T-helper 2 cell treated with Interferon-gamma antibody and Interleukin-4, amounts not matched to agents 5 μg/mL and 100 μg/mL, for 36 hours (primary cell): ENCODE results near the gene XPNPEP1.

Source experiments
- DNase-seq: peaks from one replicate; pipeline ENCODE4 v3.0.0; 2021; ENCODE audit warnings: low spot score
- H3K27ac Mint-ChIP-seq: one replicate; pipeline ENCODE4 v1.8.0; 2021; ENCODE audit warnings: mild to moderate bottlenecking, mixed read lengths
- H3K27me3 Mint-ChIP-seq: one replicate; pipeline ENCODE4 v1.8.0; 2021; ENCODE audit warnings: low read depth, mixed read lengths
- H3K36me3 Mint-ChIP-seq: one replicate; pipeline ENCODE4 v1.8.0; 2021; ENCODE audit warnings: low read depth, mixed read lengths
- H3K4me1 Mint-ChIP-seq: one replicate; pipeline ENCODE4 v1.8.0; 2021; ENCODE audit warnings: low read depth, mixed read lengths
- H3K4me3 Mint-ChIP-seq: one replicate; pipeline ENCODE4 v1.8.0; 2022; ENCODE audit warnings: mild to moderate bottlenecking, moderate library complexity, mixed read lengths
- H3K9me3 Mint-ChIP-seq: one replicate; pipeline ENCODE4 v1.8.0; 2021; ENCODE audit warnings: mixed read lengths

The XPNPEP1 gene

DNA sequence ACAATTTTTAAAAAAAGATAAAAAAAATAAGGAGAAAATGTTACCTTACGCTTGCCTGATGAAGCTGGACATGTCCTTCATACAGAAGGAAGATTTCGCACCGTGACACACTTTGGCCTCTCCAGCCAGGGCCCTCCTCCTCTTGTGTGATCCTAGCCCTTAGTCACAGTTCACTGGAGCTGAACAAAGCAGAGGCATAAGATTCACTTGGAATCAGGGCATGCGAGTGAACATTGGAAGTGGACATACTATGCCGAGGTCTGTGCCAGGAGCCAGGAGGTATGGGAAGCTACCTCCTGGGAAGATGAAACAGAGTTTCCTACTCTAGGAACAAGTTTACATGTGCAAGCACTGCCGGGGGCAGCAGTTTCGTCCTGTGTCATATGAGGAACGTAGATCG, 91.5 kb downstream of the XPNPEP1 start:
- H3K4me1 Mint-ChIP-seq: no peaks in the 10 kb centered on the region
- no peak overlapping the region for H3K27ac Mint-ChIP-seq
- DNase-seq: no peak
- no peak overlapping the region for H3K4me3 Mint-ChIP-seq
- H3K27me3 Mint-ChIP-seq: peaks cover 5% of the 10 kb centered on the region
- peaks cover 4% of the 10 kb centered on the region for H3K9me3 Mint-ChIP-seq
- no peaks in the 10 kb centered on the region for H3K36me3 Mint-ChIP-seq

DNA sequence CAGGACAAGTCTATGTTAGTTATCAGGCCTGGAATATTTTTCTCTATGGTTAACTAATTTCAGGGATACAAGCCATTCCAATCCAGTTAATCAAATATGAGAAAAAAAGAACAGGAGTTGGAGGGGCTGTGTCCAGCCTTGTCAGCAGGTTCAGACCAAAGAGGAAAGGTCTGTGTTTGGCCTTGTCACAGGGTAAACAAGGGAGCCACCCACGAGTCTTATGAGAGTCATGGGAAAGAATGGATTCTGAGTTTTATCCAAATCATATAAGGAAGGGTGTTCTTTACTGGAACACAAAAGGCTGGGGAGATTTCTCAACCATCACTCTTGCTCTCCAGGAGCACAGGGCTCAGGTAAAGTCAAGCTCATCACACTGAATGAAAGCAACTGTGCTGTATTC, 99.1 kb downstream of the XPNPEP1 start:
- no peak for DNase-seq
- H3K4me1 Mint-ChIP-seq: no peaks in the 10 kb centered on the region
- no peak overlapping the region for H3K4me3 Mint-ChIP-seq
- no peaks in the 10 kb centered on the region for H3K27me3 Mint-ChIP-seq
- H3K9me3 Mint-ChIP-seq: no peaks in the 10 kb centered on the region
- no peaks in the 10 kb centered on the region for H3K36me3 Mint-ChIP-seq
- no peak overlapping the region for H3K27ac Mint-ChIP-seq

GRCh38 chr10:109823196-109823595, 100.1 kb downstream of the XPNPEP1 start:
- no peaks in the 10 kb centered on the region for H3K9me3 Mint-ChIP-seq
- H3K36me3 Mint-ChIP-seq: no peaks in the 10 kb centered on the region
- no peak overlapping the region for H3K4me3 Mint-ChIP-seq
- H3K27ac Mint-ChIP-seq: no peak overlapping the region
- H3K27me3 Mint-ChIP-seq: no peaks in the 10 kb centered on the region
- no peaks in the 10 kb centered on the region for H3K4me1 Mint-ChIP-seq
- no peak for DNase-seq

GRCh38 chr10:109821672-109822071, 101.6 kb downstream of the XPNPEP1 start:
- DNase-seq: no peak
- Mint-ChIP-seq H3K36me3 (no peaks in the 10 kb centered on the region), H3K4me1 (no peaks in the 10 kb centered on the region), H3K27me3 (no peaks in the 10 kb centered on the region), H3K9me3 (no peaks in the 10 kb centered on the region), H3K27ac (no peak overlapping the region), H3K4me3 (no peak overlapping the region)

DNA sequence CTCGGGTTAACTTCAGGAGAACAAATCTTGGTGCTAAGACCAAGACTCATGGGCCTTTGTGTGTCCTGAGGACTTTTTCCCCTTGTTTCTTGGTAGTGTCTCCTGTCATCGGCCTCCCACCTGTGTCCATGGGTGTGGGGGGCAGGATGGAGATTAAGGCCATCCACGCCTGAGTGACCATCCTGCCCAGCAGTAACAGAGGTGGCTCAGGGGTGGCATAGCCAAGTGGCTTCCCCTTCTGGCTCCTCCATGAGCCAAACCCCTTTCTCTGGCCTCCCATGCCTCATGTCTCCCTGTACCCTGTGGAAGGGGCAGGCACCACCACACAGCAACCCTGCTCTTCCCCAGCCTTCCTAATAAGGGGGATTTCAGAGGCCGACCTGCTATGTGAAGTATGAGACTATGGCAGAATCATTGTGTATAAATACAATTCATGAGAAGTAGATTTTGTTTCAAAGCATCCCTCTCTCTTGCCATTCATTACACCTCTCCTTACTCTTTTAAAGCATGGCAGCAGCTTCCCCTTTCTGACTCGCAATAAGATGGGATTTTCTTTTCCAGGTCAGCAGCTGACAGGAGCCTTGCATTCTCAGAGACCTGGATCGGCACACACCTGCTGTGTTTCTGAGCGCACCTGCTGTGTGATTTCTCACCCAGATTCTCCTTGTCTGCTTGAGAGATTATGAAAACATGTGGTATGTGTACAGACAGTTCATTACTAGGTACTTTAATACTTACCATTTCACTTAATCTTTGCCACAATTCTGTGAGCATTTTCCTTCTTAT, 102.5 kb downstream of the XPNPEP1 start:
- Mint-ChIP-seq H3K9me3 (no peaks in the 10 kb centered on the region), H3K27ac (no peak overlapping the region), H3K4me3 (no peak overlapping the region), H3K36me3 (no peaks in the 10 kb centered on the region), H3K4me1 (no peaks in the 10 kb centered on the region), H3K27me3 (no peaks in the 10 kb centered on the region)
- no peak for DNase-seq

DNA sequence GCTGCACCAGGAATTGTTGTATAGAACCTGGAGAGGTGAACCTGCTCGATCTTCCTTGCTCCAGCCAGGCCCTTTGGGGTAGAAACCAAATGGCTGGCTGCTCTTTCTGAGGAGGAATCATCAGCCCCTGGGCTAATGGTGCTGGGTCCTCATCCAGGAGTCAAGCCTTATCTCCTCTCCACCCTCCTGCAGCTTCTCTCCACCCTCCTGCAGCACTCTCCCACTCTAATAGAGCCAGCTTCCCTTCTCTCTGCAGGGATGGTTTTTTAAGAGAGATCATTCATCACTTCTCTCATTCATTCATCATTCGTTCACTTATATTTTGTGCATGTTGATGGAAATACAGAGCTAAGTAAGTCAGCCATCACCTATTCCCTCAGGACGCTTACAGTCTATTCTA, 103.5 kb downstream of the XPNPEP1 start:
- Mint-ChIP-seq H3K36me3 (no peaks in the 10 kb centered on the region), H3K27ac (no peak overlapping the region), H3K27me3 (no peaks in the 10 kb centered on the region), H3K9me3 (no peaks in the 10 kb centered on the region), H3K4me1 (no peaks in the 10 kb centered on the region), H3K4me3 (no peak overlapping the region)
- no peak for DNase-seq
